NOMO-1 (cell line): Measurements from ENCODE around the gene NDUFA8.

Experiments used
- DNase-seq, 2 experiments: peaks; one replicate each; lab custom pipeline; 2025; ENCODE audit not compliant: unreplicated experiment in 2 of 2; lab: John Stamatoyannopoulos, UW

NDUFA8 gene

DNA sequence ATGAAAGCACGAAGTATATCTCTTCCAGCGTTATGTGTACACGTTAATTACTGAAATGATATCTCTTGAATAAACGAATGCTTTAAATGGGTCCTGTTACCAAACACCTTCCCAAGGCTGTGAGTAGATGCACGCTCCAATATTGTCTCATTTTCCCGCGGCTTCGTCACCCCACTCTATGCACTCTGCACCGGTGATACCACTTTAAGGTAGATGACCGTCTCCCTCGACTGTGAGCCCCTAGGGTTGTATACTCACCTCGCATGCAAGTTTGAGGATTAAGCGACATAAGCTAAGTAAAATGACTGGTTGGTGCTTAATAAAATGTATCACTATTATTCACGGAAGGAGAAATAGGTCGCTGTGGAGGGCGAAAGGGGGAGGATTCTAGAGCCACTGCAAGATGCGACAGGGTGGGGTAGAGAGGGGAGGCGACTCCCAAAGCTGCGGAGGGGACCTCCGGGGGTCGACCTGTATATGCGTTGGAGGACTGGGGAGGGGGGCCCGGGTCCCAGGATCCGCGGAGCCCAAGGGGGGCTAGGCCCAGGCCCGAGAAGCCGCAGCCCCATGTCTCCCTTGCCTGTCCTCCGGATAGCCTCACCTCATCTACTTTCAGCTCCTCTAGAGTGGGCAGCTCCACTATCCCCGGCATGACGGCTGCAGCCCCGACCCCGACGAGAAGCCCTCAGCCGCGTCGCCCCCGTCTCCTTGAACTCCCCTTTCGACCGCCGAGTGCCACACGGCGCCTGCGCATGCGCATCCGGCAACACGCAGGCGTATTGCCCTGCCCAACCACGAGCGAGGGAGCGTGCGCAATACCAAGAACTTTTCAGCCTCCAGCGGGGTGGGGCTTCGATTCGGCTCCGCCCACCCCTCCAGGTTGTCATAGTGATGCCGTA, at the start of gene NDUFA8, which contains the start of gene MORN5:
Gene NDUFA8, minus strand, starts transcription at position 754 of the 899 bp plus-strand sequence. Its CDS starts 102 bp downstream, at position 652.
Gene MORN5, plus strand, starts transcription at position 883 of the 899 bp plus-strand sequence. CDS start 65 bp downstream, outside the sequence.
- peak; percentile 93 to 96 for DNase-seq

DNA sequence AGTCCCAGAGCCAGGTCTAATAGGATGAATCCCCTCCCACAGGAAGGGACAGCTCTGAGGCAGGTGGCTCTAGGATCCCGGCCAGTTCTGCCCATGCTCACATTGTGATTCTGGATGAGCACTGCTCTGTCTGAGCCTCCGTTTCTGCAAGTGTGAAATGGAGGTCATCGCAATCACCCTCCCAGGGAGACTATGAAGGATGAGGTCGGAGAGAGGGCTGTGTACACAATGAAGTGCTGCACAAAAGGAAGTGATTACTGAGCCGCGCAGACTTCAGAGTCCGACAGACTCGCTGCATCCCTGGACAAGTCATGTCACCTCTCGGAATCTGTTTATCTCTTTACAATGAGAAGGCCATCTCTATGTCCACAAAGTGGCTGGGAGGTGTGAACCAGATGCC, 47.5 kb upstream of the NDUFA8 start:
- no peak for DNase-seq

DNA sequence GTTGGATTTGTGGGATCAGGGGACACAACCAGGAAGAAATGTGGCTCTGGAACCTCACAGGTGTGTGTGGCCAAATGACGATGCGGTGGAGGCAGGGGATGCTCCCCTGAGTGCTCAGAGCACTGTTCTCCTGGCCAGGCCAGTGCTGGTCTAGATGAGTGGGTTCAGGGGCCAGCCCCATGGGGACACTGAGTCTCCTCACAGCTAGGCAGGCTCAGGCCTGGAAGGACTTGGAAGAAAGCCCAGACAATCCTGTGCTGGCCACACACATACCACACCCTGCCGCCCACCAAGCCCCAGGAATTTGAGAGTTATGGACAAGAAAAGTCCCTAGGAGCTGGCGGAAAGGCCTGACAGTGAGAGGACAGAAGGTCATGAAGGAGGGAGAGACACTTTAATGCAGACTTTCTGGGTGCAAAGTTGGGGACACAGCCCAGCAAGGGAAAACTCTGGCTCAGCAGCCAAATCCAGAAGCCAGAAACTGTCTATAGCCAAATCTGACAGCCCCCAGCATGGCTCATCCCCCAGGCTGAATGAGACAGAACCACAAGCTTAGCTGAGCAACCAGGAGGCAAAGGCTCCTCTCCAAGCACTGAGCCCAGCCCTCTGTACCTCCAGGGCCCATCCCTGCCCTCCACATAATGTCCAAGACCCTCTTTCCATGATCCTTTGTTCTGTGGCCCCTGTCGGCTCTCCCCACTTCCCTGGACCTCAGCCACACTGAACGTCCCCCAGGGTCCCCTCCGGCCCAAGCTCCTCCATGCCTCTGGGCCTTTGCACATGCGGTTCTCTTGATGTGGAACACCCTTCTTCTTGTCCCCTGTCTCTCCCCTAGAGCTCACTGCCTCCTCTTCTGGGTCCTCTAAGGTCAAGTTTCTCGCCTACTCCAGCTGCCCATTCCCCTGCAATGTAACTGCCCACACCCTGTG, 46.8 kb upstream of the NDUFA8 start:
- no peak for DNase-seq

DNA sequence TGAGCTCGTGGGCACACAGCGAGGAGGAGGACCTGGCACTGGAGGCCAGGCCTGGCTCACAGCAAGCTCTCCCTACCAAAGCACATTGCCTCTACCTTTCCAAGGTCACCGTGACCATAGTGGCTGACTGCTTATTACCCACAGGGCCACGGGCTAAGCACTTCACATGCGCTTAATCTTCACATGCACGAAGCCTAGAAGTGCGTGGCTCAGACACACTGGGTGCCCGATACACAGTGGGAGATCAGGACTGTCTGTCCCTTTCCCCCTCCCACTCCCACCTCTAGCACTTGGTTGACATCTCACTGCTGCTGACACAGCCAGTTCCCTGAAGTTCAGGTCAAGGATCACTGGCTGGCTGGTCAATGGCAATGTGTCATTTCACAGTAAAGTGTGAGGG, 45.6 kb upstream of the NDUFA8 start:
- no peak for DNase-seq

DNA sequence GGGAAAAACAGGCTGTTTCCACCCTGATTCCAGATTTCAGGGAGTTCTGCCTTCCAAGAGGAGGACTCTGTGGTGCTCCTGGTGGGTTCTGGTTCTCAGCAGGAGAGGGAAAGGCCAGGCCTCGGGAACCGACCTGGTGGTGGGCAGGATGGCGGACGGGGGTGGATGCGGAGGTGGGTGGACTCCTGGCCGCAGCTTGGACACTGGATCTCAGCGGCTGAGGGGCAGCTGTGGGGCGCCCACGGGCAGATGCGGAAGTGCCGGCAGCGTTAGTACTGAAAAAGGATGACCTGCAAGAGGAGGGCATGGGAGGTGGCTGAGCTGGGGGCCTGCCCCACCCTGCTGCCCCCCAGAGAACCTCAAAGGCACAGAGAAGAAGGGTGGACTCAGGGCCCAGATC, 44.9 kb upstream of the NDUFA8 start:
- DNase-seq = no peak

DNA sequence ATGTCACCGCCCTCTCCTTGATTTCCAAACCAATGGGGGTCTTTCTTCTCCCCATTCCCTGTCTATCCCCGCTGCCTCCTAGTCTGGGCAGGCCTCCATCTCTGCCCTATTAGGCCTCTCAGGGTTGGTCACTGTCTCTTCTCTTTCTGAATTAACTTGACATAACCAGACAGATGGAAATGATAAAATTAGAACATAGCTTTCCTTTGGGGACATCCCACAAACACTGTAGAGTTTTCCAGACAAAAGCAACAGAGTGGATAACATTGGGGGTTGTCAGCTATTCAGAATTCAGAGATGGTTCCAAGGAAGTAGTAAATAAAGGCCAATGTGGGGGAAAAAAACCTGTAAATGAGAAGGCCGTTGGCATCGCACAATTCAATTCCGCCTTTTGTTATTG, 44.5 kb upstream of the NDUFA8 start:
- DNase-seq = no peak

DNA sequence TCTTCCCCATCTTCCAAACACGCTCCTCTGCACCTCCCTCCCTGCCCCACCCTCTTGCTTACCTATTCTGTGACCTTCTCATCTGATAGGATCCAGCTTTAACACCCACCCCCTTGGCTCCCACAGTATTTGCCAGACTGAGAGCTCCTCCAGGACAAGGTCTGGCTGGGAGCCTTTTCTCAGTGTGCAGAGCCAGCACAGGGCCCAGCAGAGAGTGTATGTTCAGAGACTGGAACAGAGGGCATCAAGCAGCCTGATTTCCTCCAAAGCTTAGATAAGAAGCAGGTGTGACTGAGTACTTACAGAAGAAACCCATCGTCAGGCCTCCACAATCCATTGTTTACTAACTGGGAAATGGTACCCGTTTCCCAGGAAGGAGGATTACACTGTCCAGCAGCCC, 42.5 kb upstream of the NDUFA8 start:
- no peak for DNase-seq

DNA sequence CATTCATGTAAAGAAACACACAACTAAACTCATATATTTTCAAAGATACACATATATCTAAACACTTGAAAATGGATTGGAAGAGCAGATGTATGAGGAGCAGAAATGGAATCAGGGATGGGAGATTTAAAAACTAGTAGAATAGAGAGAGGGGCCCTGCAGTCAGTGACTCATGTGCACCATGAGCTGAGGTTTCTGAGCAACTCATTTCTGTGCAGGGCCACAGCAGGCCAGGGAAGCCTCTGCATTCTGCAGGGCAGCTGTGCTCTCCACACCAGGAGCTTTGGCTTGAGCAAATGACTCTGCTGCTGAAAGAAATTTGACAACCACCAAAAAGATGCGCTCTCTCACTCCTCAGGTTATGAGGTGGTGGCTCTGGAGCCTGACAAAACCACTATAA, 42.1 kb upstream of the NDUFA8 start:
- DNase-seq = no peak

DNA sequence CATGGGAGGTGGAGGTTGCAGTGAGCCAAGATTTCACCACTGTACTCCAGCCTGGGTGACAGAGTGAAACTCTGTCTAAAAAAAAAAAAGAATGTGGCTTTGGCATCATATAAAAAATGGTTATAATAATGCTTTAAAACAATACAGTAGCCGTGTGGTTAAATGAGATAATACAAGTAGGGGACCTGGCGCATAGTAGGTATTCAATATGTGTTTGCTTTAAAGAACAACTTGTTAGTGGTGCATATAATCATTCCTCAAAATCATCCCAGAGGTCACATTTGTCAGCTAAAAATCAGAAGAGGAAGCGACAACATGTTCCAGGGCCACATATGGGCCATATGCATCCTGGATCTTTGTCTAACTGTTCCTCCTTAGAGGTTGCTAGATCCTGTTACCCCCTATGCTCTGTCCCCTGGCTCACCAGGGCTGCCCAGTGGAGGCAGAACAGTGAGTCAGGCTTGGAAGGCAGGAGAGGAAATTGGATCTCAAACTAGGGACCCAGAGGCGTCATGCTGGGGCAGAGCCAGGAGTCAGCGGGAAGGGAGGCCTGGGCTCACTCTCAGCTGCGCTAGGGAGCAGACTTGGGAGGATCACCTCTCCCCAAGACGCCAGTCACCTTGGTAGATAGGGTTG, 41.5 kb upstream of the NDUFA8 start:
- no peak for DNase-seq

DNA sequence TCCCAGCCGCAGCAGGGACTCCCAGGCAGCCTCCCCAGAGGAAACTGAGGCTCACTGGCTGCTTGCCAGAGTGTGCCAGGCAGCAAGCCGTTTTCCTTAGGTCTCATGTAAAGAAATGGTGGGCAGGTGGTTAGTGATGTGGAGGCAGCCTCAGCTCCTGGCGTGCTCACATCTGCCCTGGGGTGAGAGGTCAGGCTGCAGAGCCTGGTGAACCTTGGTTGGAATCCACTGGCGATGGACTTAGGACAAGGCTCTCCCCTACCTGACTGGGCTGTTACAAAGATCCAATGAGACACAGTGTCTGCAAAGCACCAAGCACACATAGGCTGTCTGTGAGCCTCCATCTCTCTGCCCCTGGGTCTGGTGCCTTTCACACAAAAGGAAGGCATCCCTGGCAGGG, 38.3 kb upstream of the NDUFA8 start:
- DNase-seq = no peak

DNA sequence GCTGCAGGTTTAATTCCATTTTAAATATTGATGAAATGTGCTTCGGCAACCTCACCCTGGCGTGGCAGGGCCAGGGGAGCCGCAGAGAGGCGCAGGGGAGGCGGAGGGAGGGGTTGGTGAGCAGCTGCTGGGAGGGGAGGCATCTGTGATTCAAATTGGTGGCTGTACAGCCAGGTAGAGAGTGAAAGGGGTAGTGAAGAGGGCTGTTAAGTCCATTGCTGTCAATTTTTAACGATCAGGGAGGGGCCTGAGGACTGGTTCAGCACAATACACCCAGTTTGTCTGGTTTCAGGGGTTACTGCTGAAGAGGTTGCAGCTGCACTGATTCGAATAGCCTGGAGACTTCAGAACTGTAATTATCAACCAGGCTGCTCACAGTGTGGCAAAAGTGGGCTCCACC, 37.8 kb upstream of the NDUFA8 start:
- DNase-seq = no peak

DNA sequence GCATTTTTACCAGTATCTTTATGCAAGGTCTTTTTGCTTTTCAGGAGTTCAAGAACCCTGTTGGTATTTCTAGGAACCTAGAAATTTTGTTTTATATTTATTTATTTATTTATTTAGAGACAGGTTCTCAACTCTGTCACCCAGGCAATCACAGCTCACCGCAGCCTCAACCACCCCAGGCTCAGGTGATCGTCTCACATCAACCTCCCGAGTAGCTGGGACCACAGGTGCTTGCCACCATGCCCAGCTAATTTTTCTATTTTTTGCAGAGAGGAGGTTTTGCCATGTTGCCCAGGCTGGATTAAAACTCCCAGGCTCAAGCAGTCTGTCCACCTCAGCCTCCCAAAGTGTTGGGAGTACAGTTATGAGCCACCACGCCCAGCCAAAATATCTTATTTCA, 36.3 kb upstream of the NDUFA8 start:
- no peak for DNase-seq

DNA sequence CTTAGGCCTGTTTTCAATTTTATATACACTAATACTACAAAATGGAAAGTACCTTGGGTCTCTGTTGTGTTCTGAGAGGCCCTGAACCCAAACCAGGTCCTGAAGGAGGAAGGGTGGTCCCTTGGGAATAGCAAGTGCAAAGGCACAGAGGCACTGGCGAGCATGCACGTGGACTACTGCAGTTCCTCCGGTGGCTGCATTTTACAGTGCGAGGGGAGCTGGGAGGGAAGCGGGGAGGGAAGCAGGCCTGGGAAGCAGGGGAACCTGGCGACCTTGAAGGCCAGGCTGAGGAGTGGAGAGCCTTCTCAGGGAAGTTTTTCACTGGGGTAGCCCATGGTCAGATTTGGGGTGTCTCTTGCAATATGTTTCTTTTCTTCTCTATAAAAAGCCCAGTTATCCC, 34.1 kb upstream of the NDUFA8 start:
- DNase-seq = no peak

DNA sequence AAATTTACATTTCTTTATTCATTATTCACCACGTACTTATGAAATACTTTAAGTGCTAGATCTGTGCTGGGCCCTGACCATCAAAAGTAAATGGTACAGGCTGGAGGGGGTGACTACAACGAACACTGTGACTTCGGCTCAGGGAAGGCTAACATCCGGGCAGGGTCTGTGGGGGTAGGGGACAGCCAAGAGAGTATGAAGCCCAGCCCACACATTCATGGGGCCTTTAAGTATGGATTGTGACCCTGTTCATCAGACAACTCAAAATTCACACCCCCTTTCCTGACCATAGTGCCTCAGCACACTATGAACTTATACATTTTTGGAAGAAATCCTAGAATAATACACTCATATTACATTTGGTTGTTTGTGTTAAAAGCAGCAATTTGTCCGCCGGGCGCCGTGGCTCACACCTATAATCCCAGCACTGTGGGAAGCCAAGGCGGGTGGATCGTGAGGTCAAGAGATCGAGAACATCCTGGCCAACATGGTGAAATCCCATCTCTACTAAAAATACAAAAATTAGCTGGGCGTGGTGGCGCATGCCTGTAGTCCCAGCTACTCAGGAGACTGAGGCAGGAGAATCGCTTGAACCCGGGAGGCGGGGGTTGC, 33.4 kb upstream of the NDUFA8 start:
- no peak for DNase-seq

DNA sequence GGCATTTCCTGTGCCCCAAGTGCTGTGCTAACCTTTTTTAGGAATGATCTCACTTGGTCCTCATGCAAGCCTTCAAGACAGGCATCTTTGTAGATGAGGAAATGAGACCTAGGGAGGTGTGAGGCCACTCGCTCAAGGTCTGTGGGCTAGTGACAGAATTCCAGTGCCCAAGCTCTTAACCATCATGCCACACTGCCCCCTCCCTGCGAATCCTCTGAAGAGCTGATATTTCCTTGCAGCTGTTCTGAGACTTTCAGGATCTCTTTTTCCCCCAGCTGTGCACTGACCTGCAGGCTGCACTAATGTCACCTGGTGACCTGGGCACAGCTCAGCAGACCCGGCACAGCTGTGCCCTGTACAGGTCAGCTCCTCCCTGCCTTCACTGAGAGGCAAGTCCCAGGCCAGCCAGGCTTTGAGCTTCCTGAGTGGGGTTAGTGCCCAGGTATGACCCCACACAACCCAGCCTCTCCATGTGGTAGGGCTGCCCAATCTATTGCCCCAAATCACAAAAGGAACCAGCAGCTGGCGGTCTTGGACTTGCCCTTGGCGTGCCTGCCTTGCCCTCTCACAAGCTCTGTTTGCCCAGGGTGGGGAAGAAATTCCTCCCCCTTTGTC, 32.8 kb upstream of the NDUFA8 start:
- DNase-seq = no peak

DNA sequence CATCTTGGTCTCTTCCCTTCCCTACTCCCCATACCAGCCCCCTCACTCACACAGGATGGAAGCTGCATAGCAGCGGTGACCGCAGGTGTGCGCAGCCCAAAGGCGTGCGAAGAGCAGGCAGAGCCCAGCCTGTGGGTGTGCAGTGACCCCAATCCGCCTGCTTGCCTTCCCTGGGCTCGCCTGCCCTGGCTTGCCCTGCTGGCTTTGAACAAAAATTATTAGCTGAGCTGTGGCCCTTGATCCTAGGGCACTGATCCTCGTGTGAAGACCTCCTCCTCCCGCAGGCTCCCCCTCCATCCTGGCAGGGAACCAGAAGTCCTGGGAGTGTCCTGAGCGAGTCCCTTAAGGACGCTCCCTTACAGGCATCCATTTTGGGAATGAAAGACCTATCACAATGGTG, 32.0 kb upstream of the NDUFA8 start:
- no peak for DNase-seq

DNA sequence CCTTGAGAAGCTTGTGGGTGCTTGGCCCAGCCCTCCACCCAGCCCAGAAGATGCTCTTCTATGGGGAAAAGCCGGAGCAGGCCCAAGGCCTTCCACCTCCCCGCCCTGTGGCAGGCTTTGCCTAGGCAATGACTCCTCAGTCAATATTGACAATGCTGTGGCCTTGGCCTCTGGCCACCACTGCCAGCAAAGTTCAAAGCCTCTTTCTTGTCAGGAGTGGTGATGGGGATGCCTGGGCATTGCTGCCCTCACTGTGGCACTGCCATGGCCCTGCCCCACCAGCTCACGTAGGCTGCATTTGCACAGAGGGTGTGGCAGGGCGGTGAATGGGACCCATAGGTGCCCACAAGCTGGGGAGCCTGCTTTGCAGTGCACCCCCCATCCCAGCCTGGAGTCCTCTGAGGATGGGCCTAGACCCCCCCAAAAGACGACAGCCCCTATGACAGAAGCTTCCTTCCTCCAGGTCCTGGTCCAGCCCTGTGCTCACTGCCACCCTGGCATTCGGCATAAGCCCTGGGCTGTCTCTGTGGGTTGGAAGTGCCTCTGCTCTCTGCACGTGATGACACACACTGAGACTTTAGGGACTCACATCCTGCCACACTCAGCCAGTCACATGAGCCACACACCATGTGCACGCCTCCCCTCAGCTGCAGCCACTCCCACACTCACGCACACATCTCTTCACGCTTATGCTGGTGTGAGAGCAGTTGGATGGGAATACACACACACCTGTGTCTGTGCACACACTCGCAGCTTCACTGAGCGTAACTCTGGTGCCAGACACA, 31.2 kb upstream of the NDUFA8 start:
- DNase-seq = no peak

DNA sequence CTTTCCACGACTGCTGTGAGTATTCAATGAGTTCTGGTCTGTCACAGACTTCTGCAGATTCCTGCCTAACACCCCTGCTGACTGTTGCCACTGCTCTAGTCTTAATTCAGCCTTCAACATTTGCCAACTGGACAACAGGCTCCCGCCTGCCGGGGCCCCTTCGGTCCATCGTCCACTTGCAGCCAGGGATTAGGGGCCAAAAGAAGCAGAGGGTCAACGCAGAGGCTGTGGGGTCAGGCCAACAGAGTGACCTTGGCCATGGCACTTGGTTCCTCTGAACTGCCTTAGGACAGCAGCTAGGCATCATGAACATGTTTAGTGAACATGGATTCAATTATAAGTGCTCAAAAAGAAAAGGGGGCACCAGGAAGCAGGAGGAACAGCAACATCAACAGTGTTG, 28.8 kb upstream of the NDUFA8 start:
- no peak for DNase-seq

DNA sequence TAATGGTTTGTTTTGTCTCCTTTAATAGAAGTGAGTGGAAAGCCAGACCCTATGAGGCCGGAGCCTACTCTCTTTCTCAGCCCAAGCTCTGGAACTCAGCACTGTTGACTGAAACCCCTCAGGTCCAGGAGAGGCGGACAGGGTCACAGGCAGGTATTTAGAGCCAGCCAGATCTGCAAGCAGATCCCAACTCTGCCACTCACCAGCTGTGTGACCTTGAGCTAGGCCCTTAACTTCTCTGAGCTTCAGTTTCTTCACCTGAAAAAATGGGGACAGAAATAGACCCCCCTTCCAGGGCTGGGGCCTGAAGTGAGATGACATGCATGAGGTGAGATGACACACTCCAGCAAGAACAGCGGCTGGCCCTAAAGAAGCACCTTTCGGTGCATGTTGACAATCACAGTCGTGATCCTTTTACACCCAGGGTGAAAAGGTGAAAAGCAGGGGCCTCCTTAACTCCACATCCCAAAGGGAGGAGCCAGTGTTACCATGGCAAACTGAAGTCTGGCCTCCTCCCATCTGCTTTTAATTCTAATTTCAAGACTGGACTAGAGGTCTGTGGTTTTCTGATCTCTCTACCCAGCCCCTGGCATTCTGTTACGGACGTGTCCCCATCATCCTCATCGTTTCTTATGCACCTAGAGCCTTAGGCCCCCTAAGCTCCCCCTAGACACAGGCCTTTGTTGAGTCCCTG, 27.3 kb upstream of the NDUFA8 start:
- DNase-seq = no peak
